ENCODE data around the gene DAAM1.

DAAM1 gene

DNA sequence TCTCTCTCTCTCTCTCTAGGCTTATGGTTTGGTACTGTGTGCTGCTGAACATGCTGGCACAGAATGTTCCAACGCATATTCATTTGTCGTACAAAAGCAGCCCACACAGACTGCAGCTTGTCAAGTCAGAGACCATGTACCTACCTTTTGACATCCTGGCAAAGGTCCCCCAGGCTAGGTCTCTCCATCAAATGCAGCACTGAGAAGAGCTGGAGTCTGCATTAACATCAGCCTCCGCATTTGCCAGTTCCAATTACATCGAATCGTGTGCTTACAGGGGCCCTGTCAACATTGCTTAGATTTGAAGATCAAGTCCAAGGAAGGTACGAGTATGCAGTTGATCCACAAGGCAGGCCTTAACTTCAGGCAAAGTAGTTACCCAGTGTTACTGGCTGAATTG lies 228.8 kb downstream of the DAAM1 start (continued):
- no peak for TF ChIP-seq GLIS3 (CRISPR knock-in tag; IDR thresholded peaks at IDR 0.05)

DNA sequence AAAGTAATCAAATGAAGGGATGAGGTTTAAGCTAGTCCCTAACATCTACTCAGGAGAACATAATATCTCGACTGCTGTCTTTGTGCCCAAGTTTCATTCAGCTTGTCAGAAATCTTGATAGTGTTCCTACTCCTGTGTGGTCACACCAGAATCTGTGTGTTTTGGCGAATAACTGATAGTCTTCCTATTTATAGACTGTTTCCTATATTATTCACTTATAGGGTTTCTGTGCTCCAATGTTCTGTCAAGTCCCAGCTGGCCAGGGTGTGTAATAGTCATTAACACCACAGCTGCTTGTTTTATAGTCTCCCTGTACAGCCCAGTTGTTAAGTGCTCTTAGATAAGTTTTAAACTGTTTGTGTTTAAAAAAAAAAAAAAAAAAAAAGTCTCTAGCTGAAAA lies 230.8 kb downstream of the DAAM1 start:
- ATAC-seq = no peak
- TF ChIP-seq, protein P1, sequence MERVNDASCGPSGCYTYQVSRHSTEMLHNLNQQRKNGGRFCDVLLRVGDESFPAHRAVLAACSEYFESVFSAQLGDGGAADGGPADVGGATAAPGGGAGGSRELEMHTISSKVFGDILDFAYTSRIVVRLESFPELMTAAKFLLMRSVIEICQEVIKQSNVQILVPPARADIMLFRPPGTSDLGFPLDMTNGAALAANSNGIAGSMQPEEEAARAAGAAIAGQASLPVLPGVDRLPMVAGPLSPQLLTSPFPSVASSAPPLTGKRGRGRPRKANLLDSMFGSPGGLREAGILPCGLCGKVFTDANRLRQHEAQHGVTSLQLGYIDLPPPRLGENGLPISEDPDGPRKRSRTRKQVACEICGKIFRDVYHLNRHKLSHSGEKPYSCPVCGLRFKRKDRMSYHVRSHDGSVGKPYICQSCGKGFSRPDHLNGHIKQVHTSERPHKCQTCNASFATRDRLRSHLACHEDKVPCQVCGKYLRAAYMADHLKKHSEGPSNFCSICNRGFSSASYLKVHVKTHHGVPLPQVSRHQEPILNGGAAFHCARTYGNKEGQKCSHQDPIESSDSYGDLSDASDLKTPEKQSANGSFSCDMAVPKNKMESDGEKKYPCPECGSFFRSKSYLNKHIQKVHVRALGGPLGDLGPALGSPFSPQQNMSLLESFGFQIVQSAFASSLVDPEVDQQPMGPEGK (CRISPR knock-in tag; IDR thresholded peaks at IDR 0.05; ENCODE audit: borderline replicate concordance) = no peak

Data from SK-N-SH treated with all-trans-retinoic acid at 6 μM for 48 hours (cell line).